H9 (cell line): ENCODE data around the gene SMPX. TPM values are rescaled to one million over a fixed set of nuclear protein-coding genes. Genes with fewer than 3 reads are reported as not detected.

Source experiments
- DNase-seq: peaks from one replicate; pipeline ENCODE4 v3.0.0-alpha.2; 2017
- H2AFZ ChIP-seq: one replicate; pipeline ENCODE4 v1.6.1; 2013; ENCODE audit warnings: mild to moderate bottlenecking, low read length, control low read depth, moderate library complexity
- H2AK5ac ChIP-seq: 2 replicates; pipeline ENCODE4 v1.6.1; 2013; ENCODE audit warnings: low read length, control low read depth, mixed read lengths; ENCODE audit not compliant: insufficient read length
- H2BK120ac ChIP-seq: one replicate; pipeline ENCODE4 v1.6.1; 2013; ENCODE audit warnings: low read depth, mild to moderate bottlenecking, low read length, control low read depth, inconsistent platforms; ENCODE audit not compliant: poor library complexity, severe bottlenecking
- H2BK12ac ChIP-seq: 2 replicates; pipeline ENCODE4 v1.6.1; 2013; ENCODE audit warnings: low read length, control low read depth, mixed read lengths, low read depth; ENCODE audit not compliant: insufficient read length
- H2BK15ac ChIP-seq: 2 replicates; pipeline ENCODE4 v1.6.1; 2013; ENCODE audit warnings: low read depth, low read length, control low read depth
- H2BK20ac ChIP-seq: one replicate; pipeline ENCODE4 v1.6.1; 2013; ENCODE audit warnings: low read depth, mild to moderate bottlenecking, low read length, control low read depth, inconsistent platforms; ENCODE audit not compliant: poor library complexity, severe bottlenecking
- H2BK5ac ChIP-seq: 2 replicates; pipeline ENCODE4 v1.6.1; 2013; ENCODE audit warnings: low read length, control low read depth, mixed read lengths; ENCODE audit not compliant: insufficient read length
- H3K14ac ChIP-seq: 2 replicates; pipeline ENCODE4 v1.6.1; 2013; ENCODE audit warnings: low read length, control low read depth; ENCODE audit not compliant: insufficient read depth
- H3K18ac ChIP-seq: 2 replicates; pipeline ENCODE4 v1.6.1; 2013; ENCODE audit warnings: low read depth, mild to moderate bottlenecking, mixed read lengths, low read length, control low read depth; ENCODE audit not compliant: insufficient read length
- H3K23ac ChIP-seq: 2 replicates; pipeline ENCODE4 v1.6.1; 2013; ENCODE audit warnings: low read length, control low read depth, mixed read lengths, low read depth; ENCODE audit not compliant: insufficient read length
- H3K23me2 ChIP-seq: 2 replicates; pipeline ENCODE4 v1.6.1; 2013; ENCODE audit warnings: low read depth, mild to moderate bottlenecking, mixed read lengths, low read length, control low read depth; ENCODE audit not compliant: insufficient read length, poor library complexity, severe bottlenecking
- H3K27ac ChIP-seq: 2 replicates; pipeline ENCODE4 v1.5.1; 2013; ENCODE audit warnings: low read length, control low read depth, mixed read lengths, low read depth; ENCODE audit not compliant: insufficient read length
- H3K27me3 ChIP-seq: 2 replicates; pipeline ENCODE4 v1.6.1; 2013; ENCODE audit warnings: low read length, control low read depth, inconsistent platforms; ENCODE audit not compliant: insufficient read depth
- H3K4ac ChIP-seq: 2 replicates; pipeline ENCODE4 v1.6.1; 2013; ENCODE audit warnings: low read depth, mild to moderate bottlenecking, control low read depth, inconsistent platforms, low read length, moderate library complexity
- H3K4me1 ChIP-seq: 2 replicates; pipeline ENCODE4 v1.6.1; 2013; ENCODE audit warnings: low read length, control low read depth, inconsistent platforms; ENCODE audit not compliant: insufficient read depth
- H3K4me2 ChIP-seq: 2 replicates; pipeline ENCODE4 v1.6.1; 2013; ENCODE audit warnings: low read length, control low read depth, mixed read lengths; ENCODE audit not compliant: insufficient read length, insufficient read depth
- H3K56ac ChIP-seq: 2 replicates; pipeline ENCODE4 v1.6.1; 2013; ENCODE audit warnings: low read depth, mild to moderate bottlenecking, mixed read lengths, low read length, control low read depth; ENCODE audit not compliant: insufficient read length
- H3K79me1 ChIP-seq: 2 replicates; pipeline ENCODE4 v1.6.1; 2013; ENCODE audit warnings: low read depth, mild to moderate bottlenecking, moderate library complexity, low read length, control low read depth, inconsistent platforms; ENCODE audit not compliant: insufficient read depth, poor library complexity, severe bottlenecking
- H3K79me2 ChIP-seq: 2 replicates; pipeline ENCODE4 v1.6.1; 2013; ENCODE audit warnings: low read length, control low read depth, inconsistent platforms; ENCODE audit not compliant: insufficient read depth
- H3K9ac ChIP-seq: 2 replicates; pipeline ENCODE4 v1.6.1; 2013; ENCODE audit warnings: low read length, control low read depth, mixed read lengths; ENCODE audit not compliant: insufficient read length; ENCODE audit errors: extremely low read depth
- H3K9me3 ChIP-seq: one replicate; pipeline ENCODE4 v1.6.1; 2013; ENCODE audit warnings: low read depth, low read length, inconsistent platforms; ENCODE audit not compliant: control insufficient read depth
- H3T11ph ChIP-seq: one replicate; pipeline ENCODE4 v1.6.1; 2013; ENCODE audit warnings: mild to moderate bottlenecking, low read length, control low read depth, inconsistent platforms
- H4K20me1 ChIP-seq: one replicate; pipeline ENCODE4 v1.6.1; 2013; ENCODE audit not compliant: control insufficient read depth, insufficient read length, insufficient read depth
- H4K5ac ChIP-seq: 2 replicates; pipeline ENCODE4 v1.6.1; 2013; ENCODE audit warnings: low read depth, mild to moderate bottlenecking, mixed read lengths, low read length, control low read depth; ENCODE audit not compliant: insufficient read length
- H4K8ac ChIP-seq: replicated peaks from 2 replicates; pipeline ENCODE4 v1.6.1; 2013; ENCODE audit warnings: low read length, control low read depth, mixed read lengths, low read depth; ENCODE audit not compliant: insufficient read length
- H4K91ac ChIP-seq: 2 replicates; pipeline ENCODE4 v1.6.1; 2013; ENCODE audit warnings: low read depth, mild to moderate bottlenecking, moderate library complexity, mixed read lengths, low read length, control low read depth; ENCODE audit not compliant: insufficient read length
- H3K27ac Mint-ChIP-seq, 3 experiments: 2 replicates in 2 of 3; 3 replicates in 1 of 3; pipeline ENCODE4 v1.8.0; 2020 to 2021; ENCODE audit warnings: mixed read lengths in 3 of 3, mild to moderate bottlenecking in 1 of 3, moderate library complexity in 1 of 3
- H3K27me3 Mint-ChIP-seq: 2 replicates; pipeline ENCODE4 v1.8.0; 2021; ENCODE audit warnings: low read depth, mild to moderate bottlenecking, moderate library complexity, mixed read lengths
- H3K36me3 Mint-ChIP-seq, 3 experiments: 2 replicates in 2 of 3; 3 replicates in 1 of 3; pipeline ENCODE4 v1.8.0; 2020 to 2021; ENCODE audit warnings: low read depth in 3 of 3, mixed read lengths in 3 of 3; ENCODE audit not compliant: insufficient read depth in 1 of 3
- H3K4me1 Mint-ChIP-seq, 2 experiments: 2 replicates each; pipeline ENCODE4 v1.8.0; 2020; ENCODE audit warnings: mixed read lengths in 2 of 2
- H3K4me3 Mint-ChIP-seq, 2 experiments: 2 replicates in 1 of 2; 3 replicates in 1 of 2; pipeline ENCODE4 v1.8.0; 2020 to 2021; ENCODE audit warnings: mild to moderate bottlenecking in 2 of 2, mixed read lengths in 2 of 2, moderate library complexity in 1 of 2
- H3K9me3 Mint-ChIP-seq, 2 experiments: 2 replicates in 1 of 2; 3 replicates in 1 of 2; pipeline ENCODE4 v1.8.0; 2020; ENCODE audit warnings: mild to moderate bottlenecking in 2 of 2, mixed read lengths in 2 of 2, moderate library complexity in 1 of 2
- WGBS: extraction: QIAGEN DNeasy Blood & Tissue Kit; methylation state at CpG from one replicate; pipeline ENCODE4 v1.1.7; 2013; ENCODE audit warnings: missing lambda C conversion rate, low lambda C conversion rate, mixed read lengths; ENCODE audit not compliant: insufficient read length; ENCODE audit errors: extremely low coverage; 5-methylcytosine and 5-hydroxymethylcytosine counted together
- total RNA-seq: library from RNA; stranded (reverse); gene quantifications from 2 replicates; pipeline ENCODE4 v1.2.1, GENCODE V29; 2021
- TF ChIP-seq, protein P1 (sequence below): fragments of 200-600 bp; sonication (generic); conservative IDR thresholded peaks from 3 replicates; pipeline ENCODE4 v1.8.0; 2021; ENCODE audit warnings: antibody characterized with exemption, mild to moderate bottlenecking

The SMPX gene
- total RNA-seq, 1 experiment from 2014 or later = not detected

DNA sequence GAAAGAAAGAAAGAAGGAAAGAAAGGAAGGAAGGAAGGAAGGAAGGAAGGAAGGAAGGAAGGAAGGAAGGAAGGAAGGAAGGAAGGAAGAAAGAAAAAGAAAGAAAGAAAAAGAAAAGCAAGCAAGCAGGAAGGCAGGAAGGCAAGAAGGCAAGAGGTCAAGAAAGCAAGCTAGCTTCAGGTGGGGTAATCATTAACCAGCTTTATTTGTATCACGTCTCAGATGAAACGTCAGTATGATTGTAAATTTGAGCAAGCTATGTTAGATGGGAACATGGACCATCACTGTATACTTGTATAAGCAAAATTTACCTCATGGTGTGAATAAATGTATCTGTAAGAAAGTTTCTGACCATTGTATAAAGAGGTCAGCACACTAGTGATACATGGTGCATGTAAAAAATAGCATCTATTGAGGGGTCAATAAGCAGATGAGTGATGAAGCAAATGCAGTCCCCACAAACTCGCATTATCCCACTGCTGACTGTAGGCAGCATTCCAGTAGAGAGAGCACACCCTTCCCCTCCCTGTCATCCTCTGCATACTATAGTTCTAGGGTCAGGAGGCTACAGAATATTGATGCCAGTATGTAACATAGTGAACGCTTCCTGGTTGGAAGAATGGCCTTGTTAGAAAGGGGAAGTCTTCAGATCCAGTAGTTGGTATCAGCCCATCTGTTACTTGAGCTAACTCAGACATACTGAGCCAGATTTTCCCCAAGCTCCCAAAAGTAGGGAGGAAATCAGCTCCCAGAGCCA is 83.3 kb downstream of the SMPX start:
- Histone ChIP-seq H3K4me2 (no peak overlapping the region), H3K79me2 (no peaks in the 10 kb centered on the region), H3K18ac (no peak overlapping the region), H2BK15ac (no peak overlapping the region), H3K23ac (no peak overlapping the region), H4K5ac (no peak overlapping the region), H3K9me3 (peaks cover 23% of the 10 kb centered on the region), H3K23me2 (no peaks in the 10 kb centered on the region), H3K14ac (no peak overlapping the region), H2BK120ac (no peak overlapping the region), H2BK20ac (no peak overlapping the region), H2BK12ac (no peak overlapping the region), H4K8ac (no peak overlapping the region), H3K79me1 (no peaks in the 10 kb centered on the region), H3K9ac (no peak overlapping the region), H3K4ac (no peak overlapping the region), H3T11ph (no peak overlapping the region), H2AFZ (no peak overlapping the region), H3K56ac (no peak overlapping the region), H4K91ac (no peak overlapping the region), H2BK5ac (no peak overlapping the region), H2AK5ac (no peak overlapping the region), H4K20me1 (no peaks in the 10 kb centered on the region), H3K4me1 (no peaks in the 10 kb centered on the region), H3K27me3 (no peaks in the 10 kb centered on the region), H3K27ac (no peak overlapping the region)
- no peak for DNase-seq
- Mint-ChIP-seq H3K4me1 (peaks cover 13 to 14% of the 10 kb centered on the region in 2 experiments), H3K4me3 (no peak overlapping the region), H3K27ac (no peak overlapping the region), H3K27me3 (0 out of 2 replicates have a peak, but pooled peaks cover 2% of the 10 kb centered on the region), H3K36me3 (no peaks in the 10 kb centered on the region), H3K9me3 (peaks cover 0 to 22% of the 10 kb centered on the region in 2 experiments; a peak in 2 of 5 replicates)
- no CpG with 5 or more reads among the region's 4 CpGs for WGBS
- TF ChIP-seq, protein P1, sequence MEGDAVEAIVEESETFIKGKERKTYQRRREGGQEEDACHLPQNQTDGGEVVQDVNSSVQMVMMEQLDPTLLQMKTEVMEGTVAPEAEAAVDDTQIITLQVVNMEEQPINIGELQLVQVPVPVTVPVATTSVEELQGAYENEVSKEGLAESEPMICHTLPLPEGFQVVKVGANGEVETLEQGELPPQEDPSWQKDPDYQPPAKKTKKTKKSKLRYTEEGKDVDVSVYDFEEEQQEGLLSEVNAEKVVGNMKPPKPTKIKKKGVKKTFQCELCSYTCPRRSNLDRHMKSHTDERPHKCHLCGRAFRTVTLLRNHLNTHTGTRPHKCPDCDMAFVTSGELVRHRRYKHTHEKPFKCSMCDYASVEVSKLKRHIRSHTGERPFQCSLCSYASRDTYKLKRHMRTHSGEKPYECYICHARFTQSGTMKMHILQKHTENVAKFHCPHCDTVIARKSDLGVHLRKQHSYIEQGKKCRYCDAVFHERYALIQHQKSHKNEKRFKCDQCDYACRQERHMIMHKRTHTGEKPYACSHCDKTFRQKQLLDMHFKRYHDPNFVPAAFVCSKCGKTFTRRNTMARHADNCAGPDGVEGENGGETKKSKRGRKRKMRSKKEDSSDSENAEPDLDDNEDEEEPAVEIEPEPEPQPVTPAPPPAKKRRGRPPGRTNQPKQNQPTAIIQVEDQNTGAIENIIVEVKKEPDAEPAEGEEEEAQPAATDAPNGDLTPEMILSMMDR = no peak
